Placental pericyte (primary cell): Measurements from ENCODE around the gene OR10J5. TPM values are rescaled to one million over a fixed set of nuclear protein-coding genes. Genes with fewer than 3 reads are reported as not detected.

Experiments
- total RNA-seq: library from RNA; depleted of rRNA; stranded (reverse); fragments of >200 nt; gene quantifications from 2 replicates; pipeline ENCODE4 v1.2.3, GENCODE V29; 2012

The OR10J5 gene, protein sequence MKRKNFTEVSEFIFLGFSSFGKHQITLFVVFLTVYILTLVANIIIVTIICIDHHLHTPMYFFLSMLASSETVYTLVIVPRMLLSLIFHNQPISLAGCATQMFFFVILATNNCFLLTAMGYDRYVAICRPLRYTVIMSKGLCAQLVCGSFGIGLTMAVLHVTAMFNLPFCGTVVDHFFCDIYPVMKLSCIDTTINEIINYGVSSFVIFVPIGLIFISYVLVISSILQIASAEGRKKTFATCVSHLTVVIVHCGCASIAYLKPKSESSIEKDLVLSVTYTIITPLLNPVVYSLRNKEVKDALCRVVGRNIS
- total RNA-seq = not detected in 2 replicates

DNA sequence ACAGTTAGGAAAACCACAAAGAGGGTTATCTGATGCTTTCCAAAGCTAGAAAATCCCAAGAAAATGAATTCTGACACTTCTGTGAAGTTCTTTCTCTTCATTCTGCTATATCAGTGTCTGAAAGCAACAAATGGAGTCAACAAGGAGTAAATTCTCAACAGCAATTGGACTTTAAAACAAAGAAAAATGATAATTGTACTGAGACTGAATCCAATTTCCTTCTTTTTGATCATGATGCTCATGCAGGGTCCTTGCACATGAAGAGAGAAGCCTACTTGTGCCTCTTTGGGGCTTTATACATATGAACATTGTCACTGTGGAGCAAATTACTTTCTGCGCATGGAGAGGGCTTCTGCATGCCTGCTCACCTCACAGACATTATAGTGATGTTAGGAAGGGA is at the start of gene OR10J5:
Gene OR10J5, minus strand, starts transcription at position 101 of the 400 bp plus-strand sequence. Its CDS starts 0 bp downstream, at position 101.

Other genes starting within 250 kb of the OR10J5 start
- gene FCER1A, start 233.7 kb downstream of the OR10J5 start, total RNA-seq = not detected in 2 replicates
- gene OR10J4, start 103.8 kb downstream of the OR10J5 start, total RNA-seq = not detected in 2 replicates
- not detected in 2 replicates for gene OR10J1, start 96.3 kb downstream of the OR10J5 start, total RNA-seq
- gene APCS, start 51.8 kb upstream of the OR10J5 start, total RNA-seq = not detected in 2 replicates
- not detected in 2 replicates for gene CRP, start 178.6 kb upstream of the OR10J5 start, total RNA-seq
- 0.88 and 11.3 TPM in 2 replicates for gene DUSP23, start 245.0 kb upstream of the OR10J5 start, total RNA-seq